ACHN (cell line): ENCODE measurements around the gene MLLT3.

Source experiments
- DNase-seq: peaks from one replicate; pipeline ENCODE4 v3.0.0-alpha.2; 2015
- in situ Hi-C: cut with HindIII; loops from 2 replicates; pipeline ENCODE4 v1.10.0; 2017; ENCODE audit warnings: low sequenced_read_pairs, low pct_ligation_motif_present, low pct_unique_long_range_greater_than_20kb

The MLLT3 gene

GRCh38 chr9:20352591-20352990, 269.7 kb downstream of the MLLT3 start:
- no peak for DNase-seq
- in situ Hi-C loops, result no loop called here

- no peak for DNase-seq
- in situ Hi-C loops, result no loop called here
Observed at GRCh38 chr9:20351715-20352114, 270.6 kb downstream of the MLLT3 start.

DNA sequence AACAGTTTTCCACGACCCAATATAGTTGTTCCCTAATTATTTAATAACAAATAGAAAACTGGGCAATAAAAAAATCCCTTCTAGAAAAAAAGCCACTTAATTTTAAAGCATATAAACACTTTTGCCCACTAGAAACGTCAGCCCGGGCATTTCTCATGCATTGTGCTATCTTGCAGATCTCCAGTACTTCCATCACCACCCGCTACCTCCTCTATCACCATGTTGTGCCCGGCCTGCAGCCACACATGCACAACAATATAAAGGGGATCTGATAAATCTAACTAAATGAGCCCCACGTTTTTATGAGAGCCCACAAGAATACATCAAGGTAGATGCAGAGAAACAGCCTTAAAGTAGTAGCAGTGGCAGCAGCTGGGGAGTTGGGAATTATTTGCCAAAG, 272.7 kb downstream of the MLLT3 start:
- DNase-seq, result no peak
- in situ Hi-C loops, result no loop called here

- in situ Hi-C loops, result no loop called here
- DNase-seq, result no peak
Observed at GRCh38 chr9:20343325-20343724, 279.0 kb downstream of the MLLT3 start.

GRCh38 chr9:20340511-20340861, 281.8 kb downstream of the MLLT3 start:
- no peak for DNase-seq
- in situ Hi-C loops, result no loop called here

DNA sequence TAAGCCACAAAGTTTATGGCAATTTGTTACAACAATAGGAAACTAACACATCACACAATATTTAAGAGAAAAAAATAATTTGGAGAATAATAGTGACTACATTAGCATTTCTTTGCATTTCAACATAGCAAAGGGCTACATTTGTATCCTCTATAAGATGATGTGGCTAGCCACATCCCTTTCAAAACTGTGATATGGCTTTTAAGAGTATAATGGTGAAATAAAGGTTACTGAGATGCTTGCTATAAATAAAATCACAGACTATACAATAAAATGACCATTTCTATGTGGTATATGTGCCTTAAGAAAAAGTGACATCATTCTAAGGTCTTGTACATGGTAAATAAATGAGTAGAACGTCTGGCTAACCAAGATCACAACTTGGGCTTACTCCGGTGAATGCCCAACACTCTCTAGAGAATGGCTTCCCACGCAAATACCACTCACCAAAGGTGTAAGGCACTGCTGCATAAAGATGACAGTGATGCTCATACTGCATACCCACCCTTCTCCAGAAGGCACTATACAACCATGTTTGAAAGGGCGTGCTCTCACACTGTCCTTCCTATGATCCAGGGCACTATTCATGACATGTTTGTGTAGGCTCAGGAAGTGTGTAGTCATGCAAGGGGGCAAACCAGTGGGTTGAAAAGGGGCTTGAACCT, 286.5 kb downstream of the MLLT3 start:
- in situ Hi-C loops, result no loop called here

DNA sequence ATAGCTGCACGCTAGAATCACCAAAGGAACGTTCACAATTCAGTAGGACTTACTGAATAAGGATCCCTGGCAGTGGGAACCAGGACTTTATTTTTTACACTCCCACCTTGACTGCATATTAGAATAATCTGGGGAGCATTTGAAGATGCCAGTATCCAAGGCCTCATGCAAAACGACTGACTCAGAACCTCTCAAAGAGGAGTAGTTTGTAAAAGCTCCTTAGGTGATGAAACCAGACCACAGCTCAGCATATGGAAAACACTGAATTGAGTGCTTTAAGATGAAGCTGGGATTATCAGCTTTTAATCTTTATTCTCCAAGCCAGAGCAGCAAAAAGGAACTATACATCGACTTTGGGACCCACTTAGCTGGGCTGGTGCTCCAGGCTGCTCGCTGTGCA, 288.3 kb downstream of the MLLT3 start:
- DNase-seq, result no peak
- in situ Hi-C loops, result no loop called here

More for the DNA sequence above, 286.5 kb downstream of the MLLT3 start:
- DNase-seq, result no peak

GRCh38 chr9:20331095-20331685, 291.1 kb downstream of the MLLT3 start:
- in situ Hi-C loops, result no loop called here
- no peak for DNase-seq

DNA sequence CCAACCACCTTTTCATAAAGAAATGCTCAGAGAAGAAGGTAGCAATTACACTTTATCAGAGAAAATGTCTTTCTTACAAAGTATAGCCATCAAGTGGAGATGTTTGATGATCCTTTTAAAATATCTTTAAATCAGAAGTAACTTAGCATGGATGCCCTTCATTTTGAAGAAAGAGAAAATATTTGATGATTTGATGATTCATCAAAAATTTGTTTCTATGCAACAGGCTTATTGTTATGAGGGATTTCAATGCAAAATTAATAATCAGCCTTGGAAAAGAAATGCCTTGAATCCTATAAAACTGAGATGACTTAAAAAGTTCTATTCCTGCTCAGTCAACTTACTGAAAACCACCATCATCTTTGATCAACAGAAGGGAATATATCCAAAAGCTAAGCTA, 291.6 kb downstream of the MLLT3 start:
- in situ Hi-C loops, result no loop called here

DNA sequence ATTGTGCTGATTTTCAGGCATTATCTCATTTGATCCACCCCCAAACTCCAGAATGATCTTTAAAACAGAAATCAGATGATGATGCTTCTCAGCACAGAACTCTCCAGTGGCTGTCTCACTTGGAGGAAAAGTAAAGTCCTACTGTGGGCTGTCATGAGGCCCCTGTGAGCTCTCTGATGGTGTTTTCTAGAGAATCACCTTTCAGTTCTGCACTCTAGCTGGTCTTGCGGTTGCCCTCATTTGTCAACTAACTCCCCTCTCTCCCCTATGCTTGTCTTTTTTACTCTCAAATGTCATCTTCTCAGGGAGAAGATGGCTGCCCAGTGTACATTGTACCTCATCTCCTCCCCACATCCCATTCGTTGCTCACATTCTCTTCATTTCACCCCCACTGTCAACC, 295.8 kb downstream of the MLLT3 start:
- DNase-seq, result no peak
- in situ Hi-C loops, result no loop called here

More for the DNA sequence above, 291.6 kb downstream of the MLLT3 start:
- DNase-seq, result no peak

DNA sequence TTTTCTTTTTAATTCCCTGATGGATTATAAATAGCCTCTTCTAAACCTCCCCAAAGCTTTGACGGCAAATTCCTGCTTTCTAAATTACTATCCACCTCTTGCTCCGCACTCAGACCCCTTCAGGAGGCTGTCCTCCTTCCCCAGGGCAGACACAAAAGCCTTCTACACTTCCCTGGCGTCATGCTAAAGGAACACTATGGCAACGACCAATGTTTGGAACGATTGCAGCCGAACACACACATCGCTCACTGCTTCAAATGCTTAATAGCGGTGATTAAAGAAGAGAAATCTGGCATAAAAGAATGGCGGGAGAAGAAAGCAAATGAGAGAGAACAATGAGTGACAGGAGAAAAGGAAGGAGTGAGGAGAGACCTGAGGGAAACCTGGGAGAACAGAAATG, 297.3 kb downstream of the MLLT3 start:
- in situ Hi-C loops, result no loop called here
- no peak for DNase-seq

GRCh38 chr9:20322212-20322611, 300.1 kb downstream of the MLLT3 start:
- DNase-seq, result no peak
- in situ Hi-C loops, result no loop called here

DNA sequence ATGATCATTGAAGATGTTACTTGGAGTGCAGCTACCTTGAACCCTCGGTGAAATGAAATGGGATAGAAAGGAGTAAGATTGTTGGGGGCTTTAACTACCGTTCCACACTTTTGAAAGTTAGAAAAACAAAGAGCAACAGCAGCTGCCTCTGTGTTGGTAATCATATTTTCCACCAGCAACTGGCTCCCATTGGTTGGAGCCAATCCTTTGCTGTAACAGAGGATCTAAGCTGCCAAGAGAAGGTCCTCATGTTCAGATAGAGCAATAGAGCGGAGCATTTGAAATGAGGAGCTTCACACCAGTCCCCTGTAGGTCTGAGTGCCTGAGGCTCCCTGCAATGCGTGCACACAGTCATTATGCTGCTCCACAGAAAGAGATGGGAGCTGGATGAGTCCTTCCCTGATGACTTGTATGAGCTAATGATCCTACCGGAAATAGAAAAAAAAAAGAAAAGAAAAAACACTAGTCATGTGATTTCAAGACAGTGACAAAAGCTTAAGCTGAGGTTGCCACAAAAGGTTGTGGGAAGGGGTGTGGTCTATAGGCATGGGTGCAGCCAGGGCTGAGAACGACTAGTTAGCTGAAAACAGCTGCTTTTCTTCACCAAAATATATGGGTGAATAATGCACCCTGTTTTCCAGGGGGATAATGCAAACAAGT, 300.7 kb downstream of the MLLT3 start:
- in situ Hi-C loops, result no loop called here
- DNase-seq, result no peak

GRCh38 chr9:20320921-20321320, 301.4 kb downstream of the MLLT3 start:
- DNase-seq, result no peak
- in situ Hi-C loops, result no loop called here

DNA sequence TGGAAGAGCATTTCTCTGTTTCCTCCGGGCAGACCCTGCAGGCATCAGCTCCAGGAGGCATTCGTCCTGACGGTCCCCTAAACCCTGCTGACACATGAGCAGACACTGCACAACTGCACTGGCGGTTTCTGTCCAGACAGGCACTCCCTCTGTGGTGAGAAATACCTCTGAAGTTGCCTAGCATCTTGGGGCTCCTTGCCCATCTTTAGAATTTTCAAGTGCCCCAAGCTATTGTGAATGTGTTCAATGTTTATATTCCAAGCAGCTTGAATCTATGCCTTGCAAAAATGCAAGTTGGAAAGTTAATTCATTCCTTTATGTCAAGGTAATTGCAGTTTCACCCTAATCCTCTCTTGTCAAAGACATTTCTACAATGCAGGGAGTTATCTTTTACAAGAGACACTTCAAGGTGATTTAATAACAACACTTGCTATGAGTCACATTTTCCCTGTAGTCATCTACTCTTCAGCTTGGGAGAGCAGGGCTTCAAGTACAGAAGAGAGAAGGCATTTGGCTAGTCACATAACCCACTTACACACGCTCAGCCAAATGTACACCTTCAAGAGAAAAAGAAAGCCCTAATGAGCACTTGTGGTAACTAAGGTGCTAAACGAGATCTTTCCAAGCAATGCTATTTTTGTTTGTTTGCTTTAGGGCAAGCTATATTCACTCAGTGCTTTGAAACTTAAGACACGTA, 302.5 kb downstream of the MLLT3 start:
- DNase-seq, result no peak
- in situ Hi-C loops, result no loop called here

DNA sequence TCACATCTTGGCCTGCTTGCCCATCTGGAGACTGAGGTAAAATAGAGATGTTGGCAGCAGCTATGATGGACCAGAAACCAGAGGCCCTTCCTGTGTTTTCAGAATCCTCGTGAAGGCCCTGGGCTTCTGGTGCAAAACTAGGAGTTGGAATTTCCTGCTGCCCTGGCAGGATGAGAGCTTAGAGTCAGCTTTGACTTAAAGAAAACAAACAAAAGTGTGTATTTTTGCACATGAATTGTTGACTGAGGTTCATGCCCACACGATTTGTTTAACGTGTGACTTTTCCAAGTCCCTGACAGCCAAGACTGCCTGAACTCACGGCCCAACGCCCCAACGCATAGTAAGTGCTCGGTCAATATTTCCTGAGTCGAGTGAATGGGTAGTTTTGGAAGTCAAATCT, 303.1 kb downstream of the MLLT3 start:
- in situ Hi-C loops, result no loop called here
- DNase-seq, result no peak

DNA sequence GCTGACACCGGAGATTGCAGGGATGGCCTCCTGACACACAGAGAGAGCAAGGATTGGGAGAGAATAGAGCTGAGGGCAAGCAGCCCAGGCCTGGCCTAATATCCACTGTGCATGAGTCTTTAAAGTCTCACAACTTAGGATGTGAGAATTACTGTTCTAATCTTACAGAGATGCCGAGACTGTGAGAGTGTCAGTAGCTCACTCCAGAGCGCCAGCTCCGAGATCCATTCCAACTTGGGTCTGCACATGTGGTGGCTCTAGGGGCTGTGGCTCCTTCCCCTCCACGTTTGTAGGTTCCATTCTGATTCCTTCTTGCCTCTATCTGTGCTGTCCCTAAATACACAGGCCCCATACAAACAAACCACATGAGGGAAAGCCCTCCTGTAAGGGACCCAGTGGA, 304.6 kb downstream of the MLLT3 start:
- DNase-seq, result no peak
- in situ Hi-C loops, result no loop called here

DNA sequence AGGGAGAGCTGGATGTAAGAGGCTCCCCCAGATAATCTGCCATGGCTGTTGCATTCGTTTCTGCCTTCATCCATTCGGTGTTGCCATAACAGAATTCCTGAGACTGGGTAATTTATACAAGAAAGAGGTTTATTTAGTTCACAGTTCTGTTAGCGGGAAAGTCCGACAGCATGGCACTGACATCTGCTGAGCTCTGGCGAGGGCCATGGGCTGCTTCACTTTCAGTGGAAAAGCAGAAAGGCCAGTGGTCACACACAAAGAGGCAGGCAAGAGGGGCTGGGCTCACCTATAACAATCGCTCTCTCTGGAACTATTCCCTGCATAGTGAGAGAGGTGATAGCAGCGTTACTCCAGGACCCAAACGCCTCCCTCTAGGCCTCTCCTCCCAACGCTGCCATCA, 305.9 kb downstream of the MLLT3 start:
- DNase-seq, result no peak
- in situ Hi-C loops, result no loop called here

- DNase-seq, result no peak
- in situ Hi-C loops, result no loop called here
Observed at GRCh38 chr9:20315677-20316076, 306.6 kb downstream of the MLLT3 start.

- in situ Hi-C loops, result no loop called here
- DNase-seq, result no peak
Observed at GRCh38 chr9:20314981-20315380, 307.3 kb downstream of the MLLT3 start.
